Esophagus muscularis mucosa (tissue), 3 donors: ENCODE measurements around the gene COG1.

Experiments used
- CTCF ChIP-seq, 3 experiments: fragments of 200-600 bp in 2 of 3; fragments of 450-650 bp in 1 of 3; sonication (generic) in 2 of 3; IDR thresholded peaks; one replicate each; pipeline ENCODE4 v1.5.1; 2017 to 2019; ENCODE audit warnings: antibody characterized with exemption in 3 of 3, mild to moderate bottlenecking in 2 of 3, moderate library complexity in 1 of 3
- POLR2A ChIP-seq: fragments of 450-650 bp; IDR thresholded peaks from one replicate; pipeline ENCODE4 v1.6.1; 2017; ENCODE audit warnings: antibody characterized with exemption, moderate library complexity, mild to moderate bottlenecking, low read depth

GRCh38 chr17:73151916-73152632 lies 40.8 kb upstream of the COG1 start:
- TF ChIP-seq CTCF (IDR thresholded peaks at IDR 0.05): no peak
- no peak for TF ChIP-seq POLR2A
